HCT116 (cell line): ENCODE measurements around the gene LTB4R. TPM values are rescaled to one million over a fixed set of nuclear protein-coding genes. Genes with fewer than 3 reads are reported as not detected.

Experiments
- ATAC-seq: fragments of 200-7000 bp; cut with Tn5 transposase; 2 replicates; pipeline ENCODE4 v1.9.1; 2020; ENCODE audit warnings: mild to moderate bottlenecking, moderate library complexity
- BruUV-seq: library from RNA; stranded (reverse); fragments of 400-500 nt; replicated peaks from 2 replicates; lab custom pipeline; 2021; lab: Mats Ljungman, UMichigan
- CTCF ChIA-PET: fragments of 300-600 bp; sonication (Branson Sonifier 250); formaldehyde crosslinking; loops from one replicate; lab custom pipeline; 2021; ENCODE audit warnings: antibody characterized with exemption; lab: Charles Lee
- POLR2A ChIA-PET: fragments of 300-600, 350-600 bp; sonication (Branson Sonifier 250); formaldehyde crosslinking; loops from one replicate; lab custom pipeline; 2021; ENCODE audit warnings: antibody characterized with exemption; lab: Charles Lee
- RAD21 ChIA-PET, 2 experiments: fragments of 300-600 bp; sonication (Branson Sonifier 250); formaldehyde crosslinking; loops; one replicate each; lab custom pipeline; 2023; ENCODE audit warnings: low total read pairs in 2 of 2; ENCODE audit not compliant: uncharacterized antibody in 2 of 2, unreplicated experiment in 2 of 2, low non-redundant PET in 1 of 2; lab: Charles Lee
- DNase-seq: peaks from one replicate; pipeline ENCODE4 v3.0.0-alpha.2; 2010; ENCODE audit warnings: low read depth, low spot score
- H2AFZ ChIP-seq: fragments of 200-600 bp; shearing (Covaris generic), sonication (generic); 2 replicates; pipeline ENCODE4 v1.6.1; 2017; ENCODE audit warnings: low read depth, mixed run types, mixed read lengths, antibody characterized with exemption, low read length; ENCODE audit not compliant: poor library complexity, severe bottlenecking
- H3K27ac ChIP-seq: 2 replicates; pipeline ENCODE4 v1.5.1; 2012; ENCODE audit warnings: low read depth, low read length
- H3K27me3 ChIP-seq: fragments of 200-600 bp; sonication (generic); 2 replicates; pipeline ENCODE4 v1.6.1; 2016; ENCODE audit warnings: mixed run types, low read length, mixed read lengths; ENCODE audit not compliant: insufficient read depth
- H3K36me3 ChIP-seq, 2 experiments: fragments of 200-500 bp in 1 of 2; fragments of 200-600 bp in 1 of 2; sonication (Bioruptor generic) in 1 of 2; sonication (generic) in 1 of 2; 2 replicates each; pipeline versions ENCODE4 v1.5.1 to v1.6.1; 2014 to 2016; ENCODE audit warnings: low read length in 2 of 2, inconsistent platforms in 1 of 2, mixed read lengths in 1 of 2, mixed run types in 1 of 2; ENCODE audit not compliant: insufficient read depth in 2 of 2, control insufficient read depth in 1 of 2
- H3K4me1 ChIP-seq, 2 experiments: fragments of 200-600 bp in 1 of 2; sonication (generic) in 1 of 2; 2 replicates each; pipeline versions ENCODE4 v1.5.1 to v1.6.1; 2012 to 2017; ENCODE audit warnings: low read length in 2 of 2, inconsistent platforms in 1 of 2, mild to moderate bottlenecking in 1 of 2, mixed read lengths in 1 of 2, mixed run types in 1 of 2, moderate library complexity in 1 of 2; ENCODE audit not compliant: insufficient read depth in 2 of 2, control insufficient read depth in 1 of 2
- H3K4me2 ChIP-seq: fragments of 200-600 bp; sonication (generic); 2 replicates; pipeline ENCODE4 v1.6.1; 2017; ENCODE audit warnings: mixed run types, low read length, mixed read lengths
- H3K4me3 ChIP-seq, 2 experiments: fragments of 200-600 bp in 1 of 2; sonication (generic) in 1 of 2; replicated peaks in 1 of 2; 2 replicates each; pipeline ENCODE4 v1.5.1; 2011 to 2016; ENCODE audit warnings: low read length in 2 of 2, control low read depth in 1 of 2, low read depth in 1 of 2, mild to moderate bottlenecking in 1 of 2, mixed read lengths in 1 of 2, mixed run types in 1 of 2
- H3K79me2 ChIP-seq: fragments of 200-600 bp; sonication (generic); 2 replicates; pipeline ENCODE4 v1.6.1; 2017; ENCODE audit warnings: mild to moderate bottlenecking, mixed run types, low read length, moderate library complexity, mixed read lengths; ENCODE audit not compliant: insufficient read depth
- H3K9ac ChIP-seq: fragments of 200-600 bp; sonication (generic); 2 replicates; pipeline ENCODE4 v1.6.1; 2016; ENCODE audit warnings: low read length, mixed read lengths
- H3K9me2 ChIP-seq: fragments of 200-600 bp; sonication (generic), shearing (Covaris generic); 2 replicates; pipeline ENCODE4 v1.6.1; 2017; ENCODE audit warnings: mixed run types, mild to moderate bottlenecking, moderate library complexity; ENCODE audit not compliant: insufficient read depth
- H3K9me3 ChIP-seq, 2 experiments: fragments of 200-500 bp in 1 of 2; fragments of 200-600 bp in 1 of 2; sonication (Bioruptor generic) in 1 of 2; sonication (generic) in 1 of 2; 2 replicates each; pipeline ENCODE4 v1.6.1; 2014 to 2017; ENCODE audit warnings: low read length in 2 of 2, mixed read lengths in 2 of 2, inconsistent platforms in 1 of 2, low read depth in 1 of 2, mild to moderate bottlenecking in 1 of 2, mixed run types in 1 of 2, moderate library complexity in 1 of 2; ENCODE audit not compliant: control insufficient read depth in 1 of 2, insufficient read depth in 1 of 2
- H4K20me1 ChIP-seq: fragments of 200-600 bp; sonication (generic), shearing (Covaris generic); 2 replicates; pipeline ENCODE4 v1.6.1; 2017; ENCODE audit warnings: mixed run types, mild to moderate bottlenecking, moderate library complexity; ENCODE audit not compliant: insufficient read depth
- CEBPB ChIP-seq: IDR thresholded peaks from 2 replicates; pipeline ENCODE4 v1.6.1; 2012; ENCODE audit warnings: low read depth
- CTCF ChIP-seq, 3 experiments: fragments of 200-600 bp in 1 of 3; sonication (generic) in 1 of 3; IDR thresholded peaks in 2 of 3; conservative IDR thresholded peaks in 1 of 3; 2 replicates each; pipeline ENCODE4 v1.5.1; 2012 to 2017; ENCODE audit warnings: low read depth in 2 of 3, low read length in 2 of 3, antibody characterized with exemption in 1 of 3, borderline replicate concordance in 1 of 3, control low read depth in 1 of 3, mild to moderate bottlenecking in 1 of 3, mixed read lengths in 1 of 3, mixed run types in 1 of 3, moderate library complexity in 1 of 3; ENCODE audit not compliant: insufficient read depth in 1 of 3
- TCF7L2 ChIP-seq: IDR thresholded peaks from 2 replicates; pipeline ENCODE4 v1.7.0; 2011; ENCODE audit warnings: borderline replicate concordance, inconsistent platforms; ENCODE audit not compliant: insufficient read depth, insufficient read length; ENCODE audit errors: extremely low read depth
- intact Hi-C: fragments of 100-400 bp; cut with micrococcal nuclease; formaldehyde crosslinking; loops from 2 replicates; pipeline ENCODE4 v1.10.0; 2022
- total RNA-seq: library from RNA; stranded (reverse); gene quantifications from one replicate; pipeline ENCODE4 v1.2.1, GENCODE V29; 2021; ENCODE audit not compliant: unreplicated experiment

LTB4R gene
- total RNA-seq, 1 experiment from 2014 or later, result 14.8 TPM

GRCh38 chr14:24272467-24272866 is 38.8 kb upstream of the LTB4R start:
- Histone ChIP-seq H3K27me3 (no peaks in the 10 kb centered on the region), H4K20me1 (no peaks in the 10 kb centered on the region), H3K4me3 (no peak overlapping the region), H2AFZ (no peak overlapping the region), H3K9ac (no peak overlapping the region), H3K36me3 (no peaks in the 10 kb centered on the region; a peak in 1 of 4 replicates), H3K4me2 (peak overlapping the region; percentile 98; the same call in 1 of the 2 replicates), H3K79me2 (peaks cover 4% of the 10 kb centered on the region; the same call in 1 of the 2 replicates), H3K27ac (no peak overlapping the region), H3K9me2 (no peaks in the 10 kb centered on the region), H3K9me3 (no peaks in the 10 kb centered on the region), H3K4me1 (peaks cover 9 to 22% of the 10 kb centered on the region in 2 experiments; a peak in 3 of 4 replicates)
- no peak for ATAC-seq
- POLR2A ChIA-PET, result interaction anchor here (2.7 kb wide), 1 partner anchor 30 kb away, joined by 20 read pairs; the partner anchor contains the start of gene TINF2
- BruUV-seq, result no TSS peak
- CTCF ChIA-PET, result interaction anchor here (1.5 to 2.0 kb wide), 3 partner anchors 7 to 30 kb away, joined by 5 to 17 read pairs (median 9); partner anchors contain the start of gene TINF2
- DNase-seq, result no peak
- intact Hi-C loops, result no loop called here
- RAD21 ChIA-PET, result no interaction called here
- no peak for TF ChIP-seq CEBPB

GRCh38 chr14:24273422-24273998 is 37.8 kb upstream of the LTB4R start:
- Histone ChIP-seq H3K9me2 (no peaks in the 10 kb centered on the region), H4K20me1 (no peaks in the 10 kb centered on the region), H3K36me3 (no peaks in the 10 kb centered on the region), H3K9me3 (no peaks in the 10 kb centered on the region), H3K9ac (no peak overlapping the region), H3K4me2 (no peak overlapping the region), H2AFZ (no peak overlapping the region), H3K27me3 (no peaks in the 10 kb centered on the region), H3K4me3 (no peak overlapping the region), H3K79me2 (peaks cover 4% of the 10 kb centered on the region; the same call in 1 of the 2 replicates), H3K4me1 (peaks cover 9 to 22% of the 10 kb centered on the region in 2 experiments; a peak in 3 of 4 replicates), H3K27ac (no peak overlapping the region)
- ChIA-PET CTCF (interaction anchor here (1.0 to 1.5 kb wide), 2 partner anchors 8 to 30 kb away, joined by 4 to 5 read pairs; no protein-coding TSS in a partner anchor), RAD21 (interaction anchor here in 1 of 2 experiments (0.7 kb wide), 1 partner anchor 23 kb away, joined by 4 read pairs; no protein-coding TSS in a partner anchor), POLR2A (interaction anchor here (1.2 kb wide), 1 partner anchor 32 kb away, joined by 3 read pairs; no protein-coding TSS in a partner anchor)
- ATAC-seq, result no peak
- intact Hi-C loops, result no loop called here
- no TSS peak for BruUV-seq
- TF ChIP-seq CTCF (IDR thresholded peaks at IDR 0.05 in 2 of 3, conservative IDR thresholded peaks at IDR 0.05 in 1 of 3; ENCODE audit: borderline replicate concordance in 1 of 3, insufficient read depth in 1 of 3, low read depth in 2 of 3, low read length in 2 of 3), result peak in 2 of 3 experiments; percentile 39 to 50; a peak in 4 of 6 replicates
- no peak for TF ChIP-seq TCF7L2
- DNase-seq, result no peak
